ENCODE measurements around the gene LRP3. TPM values are rescaled to one million over a fixed set of nuclear protein-coding genes. Genes with fewer than 3 reads are reported as not detected.
A peak's percentile ranks its signal among the peaks of the same experiment; 100 is the strongest.
"Not testable (repeated sequence)": the region's sequence is repeated elsewhere in the genome, so short reads cannot be mapped to it uniquely, and the experiment has no call there.

LRP3 gene
- total RNA-seq, 1 donor from 2014 or later: 49.6 TPM

GRCh38 chr19:33221638-33222037 lies 27.5 kb downstream of the LRP3 start:
- Mint-ChIP-seq H3K27ac (no peak overlapping the region), H3K9me3 (no peaks in the 10 kb centered on the region), H3K27me3 (peaks cover 53% of the 10 kb centered on the region), H3K4me1 (ENCODE audit: unreplicated experiment) (peaks cover 3% of the 10 kb centered on the region), H3K36me3 (no peaks in the 10 kb centered on the region), H3K4me3 (no peak overlapping the region)
- DNase-seq (ENCODE audit: extremely low spot score, unreplicated experiment): no peak
- TF ChIP-seq CTCF (conservative IDR thresholded peaks at IDR 0.05): no peak

- H3K9me3 Mint-ChIP-seq; H3K4me1 Mint-ChIP-seq (ENCODE audit: unreplicated experiment); H3K27ac Mint-ChIP-seq; H3K36me3 Mint-ChIP-seq; DNase-seq (ENCODE audit: extremely low spot score, unreplicated experiment); H3K4me3 Mint-ChIP-seq: not testable (repeated sequence)
- peaks cover 57% of the 10 kb centered on the region for H3K27me3 Mint-ChIP-seq
Measured at GRCh38 chr19:33222255-33222654, 28.1 kb downstream of the LRP3 start.

- Mint-ChIP-seq H3K4me3 (peak overlapping the region; percentile 69), H3K9me3 (peaks cover 6% of the 10 kb centered on the region), H3K36me3 (peaks cover 6% of the 10 kb centered on the region), H3K4me1 (ENCODE audit: unreplicated experiment) (peaks cover 3% of the 10 kb centered on the region), H3K27me3 (peaks cover 75% of the 10 kb centered on the region), H3K27ac (no peak overlapping the region)
- TF ChIP-seq CTCF (conservative IDR thresholded peaks at IDR 0.05): no peak
- no peak for DNase-seq (ENCODE audit: extremely low spot score, unreplicated experiment)
Measured at GRCh38 chr19:33224694-33225457, 30.7 kb downstream of the LRP3 start.

- Mint-ChIP-seq H3K27ac (no peak within 1 kb of the TSS), H3K4me3 (peak within 1 kb of the TSS; percentile 76), H3K36me3 (peaks cover 6% of the 10 kb centered on the region), H3K4me1 (ENCODE audit: unreplicated experiment) (peaks cover 3% of the 10 kb centered on the region), H3K27me3 (peaks cover 72% of the 10 kb centered on the region), H3K9me3 (peaks cover 6% of the 10 kb centered on the region)
- no peak for DNase-seq (ENCODE audit: extremely low spot score, unreplicated experiment)
- TF ChIP-seq CTCF (conservative IDR thresholded peaks at IDR 0.05): no peak
Measured at GRCh38 chr19:33225458-33225926, 31.4 kb downstream of the LRP3 start, which contains the start of gene SLC7A10. Gene SLC7A10 (minus strand): TSS chr19:33225850. CDS start chr19:33225703, 147 bp downstream.

- Mint-ChIP-seq H3K27me3 (peaks cover 63% of the 10 kb centered on the region), H3K9me3 (peaks cover 11% of the 10 kb centered on the region), H3K4me1 (ENCODE audit: unreplicated experiment) (no peaks in the 10 kb centered on the region), H3K27ac (no peak overlapping the region), H3K36me3 (peaks cover 6% of the 10 kb centered on the region), H3K4me3 (peak overlapping the region; percentile 74)
- peak; percentile 43 for TF ChIP-seq CTCF (conservative IDR thresholded peaks at IDR 0.05)
- no peak for DNase-seq (ENCODE audit: extremely low spot score, unreplicated experiment)
Measured at GRCh38 chr19:33226550-33227241, 32.6 kb downstream of the LRP3 start.

GRCh38 chr19:33227242-33227650 lies 33.1 kb downstream of the LRP3 start:
- Mint-ChIP-seq H3K4me1 (ENCODE audit: unreplicated experiment) (no peaks in the 10 kb centered on the region), H3K36me3 (peaks cover 6% of the 10 kb centered on the region), H3K4me3 (peak overlapping the region; percentile 74), H3K27me3 (peaks cover 59% of the 10 kb centered on the region), H3K9me3 (peaks cover 11% of the 10 kb centered on the region), H3K27ac (no peak overlapping the region)
- no peak for DNase-seq (ENCODE audit: extremely low spot score, unreplicated experiment)
- TF ChIP-seq CTCF (conservative IDR thresholded peaks at IDR 0.05): no peak
